Cortex of kidney (tissue), 1 donor: ENCODE results near the gene PRSS53.
"Not testable (repeated sequence)": the region's sequence is repeated elsewhere in the genome, so short reads cannot be mapped to it uniquely, and the experiment has no call there.

Source experiments
- DNase-seq: peaks from one replicate; lab custom pipeline; 2025; lab: John Stamatoyannopoulos, UW

PRSS53 gene

DNA sequence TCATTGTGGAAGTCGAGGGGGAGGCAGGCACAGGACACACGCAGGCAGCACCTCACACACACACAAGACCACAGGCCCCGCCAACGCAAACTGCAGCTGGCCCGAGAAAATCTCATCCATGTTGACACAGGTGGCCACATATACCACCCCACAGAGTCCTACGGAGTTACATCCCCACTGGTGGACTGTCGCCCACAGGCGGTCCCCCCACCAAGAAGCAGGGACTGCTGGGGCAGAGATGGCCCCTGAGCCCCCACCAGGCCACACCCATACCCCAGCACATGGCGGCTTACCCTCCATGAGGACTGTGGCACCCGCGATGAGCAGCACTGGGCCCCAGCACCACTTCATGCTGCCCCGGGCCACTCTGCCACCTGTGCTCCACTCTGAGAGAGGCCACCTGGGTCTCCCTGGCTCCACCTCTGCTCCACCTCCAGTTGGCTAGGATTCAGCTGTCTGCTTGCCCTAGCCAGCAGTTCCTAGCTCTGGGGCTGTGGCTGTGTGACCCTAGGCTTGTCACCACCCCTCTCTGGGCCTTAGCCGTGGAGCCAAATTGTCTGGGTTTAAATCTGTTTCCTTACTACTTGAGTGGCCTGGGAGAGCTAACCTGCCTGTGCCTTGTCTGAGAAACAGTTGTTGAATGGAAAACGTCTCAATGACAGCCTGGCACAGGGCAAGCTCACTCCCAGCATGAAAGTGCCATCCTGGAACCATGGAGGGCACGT is at the start of gene PRSS53:
Gene PRSS53, minus strand, starts transcription at position 485 of the 725 bp plus-strand sequence. Its CDS starts 134 bp downstream, at position 351.
- no peak for DNase-seq

DNA sequence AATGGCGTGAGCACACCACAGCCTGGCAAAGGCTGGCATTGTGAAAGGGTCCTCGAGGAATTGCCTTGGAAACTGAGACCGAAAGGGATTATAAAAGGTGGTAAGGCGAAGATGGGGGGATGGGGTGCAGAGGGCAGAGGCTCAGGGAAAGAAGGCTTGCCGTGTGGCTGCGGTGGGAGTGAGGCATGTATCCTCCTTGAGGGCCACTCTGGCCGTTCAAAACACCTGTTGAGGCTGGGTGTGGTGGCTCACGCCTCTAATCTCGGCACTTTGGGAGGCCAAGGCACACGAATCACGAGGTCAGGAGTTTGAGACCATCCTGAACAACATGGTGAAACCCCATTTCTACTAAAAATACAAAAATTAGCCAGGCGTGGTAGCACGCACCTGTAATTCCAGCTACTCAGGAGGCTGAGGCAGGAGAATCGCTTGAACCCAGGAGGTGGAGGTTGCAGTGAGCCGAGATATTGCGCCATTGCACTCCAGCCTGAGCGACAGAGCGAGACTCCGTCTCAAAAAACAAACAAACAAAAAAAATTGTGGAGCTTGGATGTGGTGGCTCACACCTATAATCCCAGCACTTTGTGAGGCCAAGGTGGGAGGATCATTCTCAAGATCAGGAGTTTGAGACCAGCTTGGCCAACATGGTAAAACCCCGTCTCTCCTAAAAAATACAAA is 48.2 kb upstream of the PRSS53 start:
- not testable (repeated sequence) for DNase-seq

GRCh38 chr16:31136287-31136662 is 47.5 kb upstream of the PRSS53 start:
- DNase-seq = no peak

GRCh38 chr16:31135535-31136286 is 47.0 kb upstream of the PRSS53 start, which contains the start of gene PRSS8:
Gene PRSS8, minus strand, starts transcription at chr16:31135727. Its CDS starts 229 bp downstream, at chr16:31135498.
- DNase-seq = no peak

DNA sequence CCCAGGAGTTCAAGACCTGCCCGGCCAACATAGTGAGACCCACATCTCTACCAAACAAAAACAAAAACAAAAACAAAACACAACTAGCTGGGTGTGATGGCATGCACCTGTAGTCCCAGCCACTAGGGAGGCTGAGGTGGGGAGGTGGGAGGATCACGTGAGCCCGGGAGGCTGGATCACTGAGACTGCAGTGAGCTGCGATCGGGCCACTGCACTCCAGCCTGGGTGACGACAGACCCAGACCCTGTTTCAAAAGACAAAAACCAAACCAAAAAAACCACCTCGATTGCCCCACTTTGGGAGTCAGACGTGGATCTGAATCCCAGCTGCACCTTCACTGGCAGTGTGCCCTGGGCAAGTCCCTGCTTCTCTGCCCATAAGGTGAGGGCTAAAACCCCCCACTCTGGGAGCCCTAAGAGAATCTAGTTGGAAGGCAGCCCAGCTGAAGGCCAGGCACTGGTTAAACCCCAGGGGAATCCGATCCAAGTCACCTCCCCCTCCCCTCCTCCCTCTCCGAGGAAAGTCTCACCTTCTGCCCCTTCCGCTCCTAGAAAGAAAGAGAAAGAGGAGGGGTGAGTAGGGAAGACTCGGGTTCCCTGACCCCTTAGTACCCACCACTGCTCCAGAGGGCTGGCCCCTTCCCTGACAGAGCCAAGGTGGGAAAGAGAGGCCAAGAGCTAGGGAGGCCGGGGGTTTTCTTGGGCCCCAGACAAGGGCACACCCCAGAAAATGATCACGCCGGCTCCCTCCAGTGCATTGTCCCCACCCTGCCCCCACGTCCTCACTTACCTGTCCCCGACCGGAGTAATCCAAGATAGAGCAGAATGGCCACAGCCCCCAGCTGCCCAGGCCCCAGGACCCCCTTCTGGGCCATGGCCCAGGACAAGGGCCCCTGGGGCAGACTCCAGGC is 46.1 kb upstream of the PRSS53 start:
- no peak for DNase-seq

- no peak for DNase-seq
Measured at GRCh38 chr16:31134091-31134571, 45.4 kb upstream of the PRSS53 start.

- DNase-seq = no peak
Measured at GRCh38 chr16:31133046-31133501, 44.3 kb upstream of the PRSS53 start.

- DNase-seq = no peak
Measured at GRCh38 chr16:31132303-31132979, 43.7 kb upstream of the PRSS53 start.

- no peak for DNase-seq
Measured at GRCh38 chr16:31131841-31132271, 43.1 kb upstream of the PRSS53 start.

DNA sequence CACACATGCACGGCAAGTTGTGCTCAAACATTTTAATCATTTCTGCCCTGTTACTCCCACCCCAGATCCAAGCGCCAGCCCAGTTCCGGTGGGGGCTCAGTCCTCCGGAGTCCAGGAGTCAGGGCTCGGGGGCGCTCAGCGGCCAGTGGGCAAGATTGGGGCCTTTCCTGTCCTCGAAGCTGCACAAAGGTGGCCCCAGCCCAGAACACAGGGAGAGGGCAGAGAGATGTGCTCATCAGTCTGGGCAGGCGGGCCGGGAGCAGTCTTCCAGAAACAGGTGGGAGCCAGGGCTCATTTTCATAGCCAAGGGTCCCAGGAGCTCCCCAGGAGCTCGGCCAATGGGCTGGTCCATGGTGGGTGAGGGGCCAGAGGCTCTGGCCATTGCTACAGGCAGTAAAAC is 42.7 kb upstream of the PRSS53 start:
- no peak for DNase-seq

- DNase-seq = no peak
Measured at GRCh38 chr16:31130899-31131298, 42.2 kb upstream of the PRSS53 start.

DNA sequence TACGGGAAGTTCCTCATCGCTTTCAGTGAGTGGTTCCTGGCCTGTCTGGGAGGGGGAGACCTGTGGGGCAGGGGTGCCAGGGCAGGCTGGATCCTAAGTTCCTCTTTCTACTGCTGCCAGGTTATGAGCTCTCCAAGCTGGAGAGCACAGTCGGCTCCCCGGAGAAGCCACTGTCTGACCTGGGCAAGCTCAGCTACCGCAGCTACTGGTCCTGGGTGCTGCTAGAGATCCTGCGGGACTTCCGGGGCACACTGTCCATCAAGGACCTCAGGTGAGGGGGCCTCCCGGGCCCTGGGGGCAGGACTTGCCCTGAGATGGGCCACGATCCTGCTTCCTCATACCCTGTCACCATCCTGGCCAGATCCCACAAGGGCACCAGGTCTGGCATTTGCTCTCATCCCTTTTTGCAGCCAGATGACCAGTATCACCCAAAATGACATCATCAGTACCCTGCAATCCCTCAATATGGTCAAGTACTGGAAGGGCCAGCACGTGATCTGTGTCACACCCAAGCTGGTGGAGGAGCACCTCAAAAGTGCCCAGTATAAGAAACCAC is 41.7 kb upstream of the PRSS53 start:
- DNase-seq = no peak

- DNase-seq = no peak
Measured at GRCh38 chr16:31129568-31130335, 41.0 kb upstream of the PRSS53 start.

GRCh38 chr16:31128711-31129567 is 40.2 kb upstream of the PRSS53 start:
- DNase-seq = no peak

DNA sequence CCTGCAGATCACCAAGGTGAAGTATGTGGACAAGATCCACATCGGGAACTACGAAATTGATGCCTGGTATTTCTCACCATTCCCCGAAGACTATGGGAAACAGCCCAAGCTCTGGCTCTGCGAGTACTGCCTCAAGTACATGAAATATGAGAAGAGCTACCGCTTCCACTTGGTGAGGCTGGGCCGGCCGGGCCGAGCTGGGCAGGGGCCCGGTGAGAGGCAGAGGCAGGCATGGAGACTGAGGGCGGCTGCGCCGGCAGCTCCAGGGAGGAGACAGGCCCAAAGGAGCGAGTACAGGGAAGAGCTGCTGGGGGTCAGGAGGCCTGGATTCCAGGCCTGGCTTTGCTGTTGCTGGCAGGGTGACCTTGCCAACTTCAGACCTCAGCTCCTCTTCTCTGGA is 38.4 kb upstream of the PRSS53 start:
- DNase-seq = no peak

DNA sequence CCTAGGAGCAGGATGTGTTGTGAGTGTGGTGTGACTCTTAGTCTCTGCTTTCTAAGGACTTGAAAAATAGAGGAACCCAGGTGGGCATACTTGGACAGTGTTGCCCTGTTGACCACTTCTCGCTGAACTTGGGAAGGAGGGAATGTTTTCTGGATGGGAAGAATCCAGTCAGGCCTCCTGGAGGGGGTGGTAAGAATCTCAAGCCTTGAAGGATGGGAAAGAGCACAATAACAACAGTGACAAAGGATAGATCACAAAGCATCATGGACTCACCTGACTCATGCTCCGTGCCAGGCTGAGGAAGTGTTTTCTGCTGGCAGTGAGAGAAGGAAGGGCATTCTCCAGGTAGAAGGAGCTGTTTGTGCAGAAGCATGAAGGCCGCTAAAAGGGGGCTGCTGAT is 37.1 kb upstream of the PRSS53 start:
- DNase-seq = no peak

GRCh38 chr16:31120129-31120528 is 31.4 kb upstream of the PRSS53 start:
- DNase-seq = no peak

DNA sequence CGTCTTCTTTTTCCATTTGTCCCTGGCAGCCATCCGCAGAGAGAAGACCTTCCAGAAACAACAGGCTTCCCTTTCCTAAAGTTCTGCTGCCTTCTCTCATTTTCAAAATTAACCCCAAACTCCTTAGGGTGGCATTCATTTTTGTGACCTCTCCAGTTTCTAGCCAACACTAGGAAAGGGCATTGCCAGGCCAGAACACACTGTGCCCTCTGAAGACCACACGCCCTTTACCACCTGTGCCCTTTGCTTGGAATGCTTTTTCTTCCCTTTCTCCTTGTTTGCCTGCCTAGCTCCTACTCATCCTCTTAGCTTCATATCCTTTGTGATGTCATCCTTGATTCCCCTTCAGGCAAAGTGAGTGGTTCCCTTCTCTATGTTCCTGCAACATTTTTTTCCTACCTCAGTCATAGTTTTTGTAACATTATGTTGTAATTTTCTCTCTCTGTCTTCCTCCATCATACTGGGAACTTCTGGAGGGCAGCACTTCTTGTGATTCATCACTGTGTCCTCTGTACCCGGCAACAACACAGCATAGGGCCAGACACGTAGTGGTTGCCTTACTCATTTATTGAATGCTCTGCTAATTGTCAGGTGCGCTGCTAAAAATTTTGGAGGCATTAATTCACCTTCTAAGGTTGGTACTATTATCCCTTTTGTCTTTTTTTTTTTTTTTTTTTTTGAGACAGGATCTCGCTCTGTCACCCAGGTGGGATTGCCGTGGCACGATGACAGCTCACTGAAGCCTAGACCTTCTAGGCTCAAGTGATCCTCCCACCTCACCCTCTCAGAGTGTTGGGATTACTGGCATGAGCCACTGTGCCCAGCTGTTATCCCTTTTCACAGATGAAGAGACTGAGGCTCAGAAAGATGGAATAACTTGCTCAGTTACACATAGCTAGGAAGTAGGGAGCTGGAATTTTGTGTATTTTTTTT is 29.7 kb upstream of the PRSS53 start:
- no peak for DNase-seq
